Measurements from ENCODE around the gene OLFM3. TPM values are rescaled to one million over a fixed set of nuclear protein-coding genes. Genes with fewer than 3 reads are reported as not detected.

The OLFM3 gene
- total RNA-seq, 1 donor from 2014 or later: not detected

DNA sequence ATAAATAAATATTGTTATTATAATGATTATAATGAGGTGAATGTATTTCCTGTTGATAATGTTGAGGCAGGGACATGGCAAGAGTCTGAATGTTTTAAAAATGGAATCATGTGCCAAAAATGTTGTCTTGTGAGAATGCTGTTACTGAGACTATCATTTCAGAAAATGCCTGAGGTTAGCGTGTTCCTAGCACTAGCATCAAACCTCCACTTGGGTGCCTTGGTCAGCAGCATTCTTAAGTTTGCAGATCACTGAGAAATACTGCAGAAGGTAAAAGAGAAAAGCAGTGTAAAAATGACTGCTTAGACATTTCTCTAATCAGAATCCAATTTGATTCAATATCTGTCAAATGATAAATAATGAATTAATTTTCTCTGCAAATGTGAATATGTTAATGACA is 50.8 kb downstream of the OLFM3 start:
- intact Hi-C loops (cut with micrococcal nuclease): no loop called here

DNA sequence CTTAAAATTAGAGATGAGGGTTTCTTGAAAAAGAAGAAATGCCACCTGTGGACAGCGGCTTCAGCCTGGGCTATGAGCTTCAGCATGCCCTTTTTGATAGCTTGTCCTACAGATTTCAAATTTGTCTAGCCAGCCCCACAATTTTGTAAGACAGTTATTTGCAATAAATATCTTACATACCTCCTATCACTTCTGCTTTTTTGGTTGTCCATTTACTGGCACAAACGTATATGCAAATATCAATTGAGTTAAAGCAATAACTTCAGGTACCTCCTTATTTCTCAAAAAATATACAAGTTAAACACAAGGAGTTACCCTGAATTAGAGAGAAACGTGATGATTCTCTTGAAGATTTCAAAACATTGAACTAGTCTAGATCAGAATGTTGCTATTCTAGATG is 53.5 kb downstream of the OLFM3 start:
- intact Hi-C loops (cut with micrococcal nuclease): no loop called here

DNA sequence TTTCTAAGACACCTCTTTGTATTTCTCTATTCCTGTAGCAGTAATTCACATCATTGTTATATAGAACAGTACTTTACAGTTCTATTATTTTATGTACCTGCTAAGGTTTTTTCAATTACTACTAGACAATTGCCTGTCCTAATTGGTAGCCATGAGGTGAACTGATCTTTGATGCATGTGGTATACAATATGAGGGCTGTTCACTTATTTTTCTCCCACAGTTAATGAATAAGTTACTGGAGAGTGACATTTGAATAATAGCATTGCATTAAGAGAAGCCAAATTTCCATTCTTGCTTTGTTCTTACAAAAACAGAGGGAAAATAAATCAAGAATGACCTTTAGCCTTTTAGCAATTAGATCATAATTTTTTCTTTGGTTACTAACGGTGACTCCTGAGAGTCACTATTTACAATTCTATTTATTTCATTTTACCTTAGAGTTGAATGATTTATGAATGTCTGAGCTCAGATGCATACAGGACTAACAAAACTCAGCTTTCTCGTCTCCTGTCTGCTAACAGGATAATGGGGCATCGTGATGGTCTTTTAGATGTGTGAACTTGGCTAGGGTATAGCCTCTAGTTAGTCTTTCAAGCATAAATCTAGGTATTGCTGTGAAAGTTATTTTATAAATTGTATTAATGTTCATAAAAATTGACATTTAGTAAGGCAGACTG is 54.1 kb downstream of the OLFM3 start:
- intact Hi-C loops (cut with micrococcal nuclease): no loop called here

DNA sequence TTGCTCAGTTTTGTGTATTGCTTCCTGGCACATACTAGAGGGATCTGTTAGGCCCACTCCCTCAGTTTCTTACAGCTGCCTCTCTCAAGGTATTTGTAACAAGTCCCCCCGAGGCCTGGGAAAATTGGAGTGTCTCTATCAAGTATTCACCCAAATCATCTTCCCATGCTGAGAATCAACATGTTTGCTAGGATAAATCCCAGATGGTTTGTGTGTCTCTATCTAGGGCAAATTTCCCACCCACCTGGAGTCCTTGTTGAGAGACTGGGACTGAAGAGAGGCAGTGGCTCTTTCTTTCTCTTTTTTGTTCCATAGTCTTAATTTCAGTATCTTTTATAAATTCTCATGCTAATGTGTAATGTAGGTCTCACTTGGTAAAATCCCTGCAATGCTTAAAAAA is 58.0 kb downstream of the OLFM3 start:
- intact Hi-C loops (cut with micrococcal nuclease): no loop called here

DNA sequence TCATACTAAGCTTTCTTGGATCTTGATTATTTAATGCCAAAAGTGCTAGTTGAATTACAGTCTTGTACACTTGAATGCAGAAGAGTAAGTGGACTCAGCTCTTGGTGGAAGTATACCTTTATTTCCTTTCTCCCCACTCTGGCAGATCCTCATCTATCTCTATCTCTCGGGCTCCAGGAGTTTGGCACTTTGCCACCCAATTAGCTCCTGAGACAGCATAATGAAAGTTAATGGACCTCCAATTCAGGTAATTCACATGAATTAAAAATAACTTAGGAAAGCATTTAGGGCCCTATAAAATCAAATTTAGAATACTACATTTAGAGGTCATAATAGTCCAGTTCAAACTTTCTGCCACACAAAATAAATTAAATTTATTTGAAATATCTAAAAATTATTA is 67.4 kb downstream of the OLFM3 start:
- intact Hi-C loops (cut with micrococcal nuclease): no loop called here

DNA sequence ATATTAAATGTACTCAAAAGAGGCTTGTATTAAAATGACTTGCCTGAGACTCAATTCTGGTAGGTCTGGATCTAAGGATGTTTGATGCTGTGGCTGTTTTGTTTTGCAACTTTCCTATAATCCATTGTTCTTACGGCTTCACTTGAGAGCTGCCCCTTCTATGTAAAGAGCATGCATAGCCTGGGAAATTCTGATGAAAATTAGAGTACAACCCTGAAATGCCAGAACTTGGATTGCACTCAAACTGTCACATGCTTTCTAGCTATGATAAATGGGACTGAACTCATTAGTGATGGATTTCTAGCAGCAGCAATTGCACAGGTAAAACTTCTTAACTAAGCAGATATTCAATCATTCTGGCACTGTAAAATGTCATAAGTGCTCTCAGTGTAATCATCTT is 67.9 kb downstream of the OLFM3 start:
- intact Hi-C loops (cut with micrococcal nuclease): no loop called here

DNA sequence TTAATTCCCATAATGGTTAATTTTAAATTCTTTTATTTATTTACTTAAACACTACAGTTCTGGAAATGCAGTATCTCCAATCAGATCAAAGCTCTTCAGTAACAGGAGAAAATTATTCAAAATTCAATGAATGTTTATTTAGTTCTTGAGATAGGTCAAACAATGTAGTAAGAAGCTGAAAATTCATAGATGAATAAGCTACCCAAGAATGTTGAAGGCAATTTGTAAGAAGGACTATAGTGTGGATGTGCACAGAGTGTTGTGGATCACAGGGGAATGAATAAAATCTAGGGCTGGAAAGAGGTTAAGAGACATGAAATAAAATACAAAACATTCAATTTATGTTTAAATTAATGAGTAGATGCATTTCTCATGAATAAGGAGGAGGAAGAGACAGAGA is 72.0 kb downstream of the OLFM3 start:
- intact Hi-C loops (cut with micrococcal nuclease): no loop called here

DNA sequence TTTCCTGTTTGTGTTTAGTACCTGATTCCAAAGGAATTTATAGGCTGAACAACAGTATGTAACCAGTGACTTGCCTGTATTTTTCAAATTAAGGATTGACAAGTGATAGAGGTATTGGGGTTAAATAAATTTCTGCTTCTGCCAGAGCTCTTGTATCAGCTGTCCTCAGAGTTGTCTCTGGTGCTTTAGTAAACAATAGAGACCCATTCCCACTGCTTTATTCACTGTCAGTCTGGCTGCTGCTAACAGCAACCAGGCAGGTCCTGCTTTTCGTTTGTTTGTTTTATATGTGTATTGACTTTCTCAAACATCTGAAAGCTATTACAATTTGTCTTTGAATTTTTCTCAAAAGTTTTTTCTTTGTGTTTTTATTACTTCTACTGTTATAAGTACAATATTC is 76.1 kb downstream of the OLFM3 start:
- intact Hi-C loops (cut with micrococcal nuclease): no loop called here

DNA sequence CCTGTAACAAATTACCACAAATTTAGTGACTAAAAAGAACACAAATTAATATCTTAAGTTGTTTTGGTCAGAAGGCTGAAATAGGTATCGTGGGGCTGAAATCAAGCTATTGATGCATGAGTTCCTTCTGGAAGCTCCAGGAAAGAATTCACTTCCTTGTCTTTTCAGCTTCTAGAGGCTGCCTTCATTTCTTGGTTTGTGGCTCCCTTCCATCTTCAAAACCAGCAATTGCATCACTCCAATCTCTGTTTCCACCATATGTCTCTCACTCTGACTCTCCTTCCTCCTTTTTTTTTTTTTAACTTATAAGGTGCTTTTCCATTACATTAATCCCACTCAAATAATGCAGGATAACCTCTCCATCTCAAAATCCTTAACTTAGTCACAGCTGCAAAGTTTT is 78.4 kb downstream of the OLFM3 start:
- intact Hi-C loops (cut with micrococcal nuclease): no loop called here

DNA sequence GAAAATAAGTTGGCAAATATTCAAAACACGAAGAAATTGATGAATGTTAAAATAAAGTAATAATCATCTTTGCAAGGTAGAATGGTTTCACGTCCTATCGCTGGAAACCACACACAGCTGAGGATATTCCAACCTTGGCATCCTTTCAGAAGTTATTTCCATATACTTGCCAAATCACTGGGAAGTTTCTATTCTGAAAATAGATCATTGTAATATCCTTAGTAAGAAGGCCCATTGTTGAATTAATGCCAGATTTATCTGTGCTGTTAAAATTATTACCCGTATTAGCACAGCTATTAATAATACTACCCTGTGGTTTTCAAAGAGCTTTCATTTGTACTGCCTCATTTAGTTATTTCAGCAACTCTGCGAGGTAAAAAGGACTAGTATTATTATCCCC is 81.1 kb downstream of the OLFM3 start:
- intact Hi-C loops (cut with micrococcal nuclease): no loop called here

DNA sequence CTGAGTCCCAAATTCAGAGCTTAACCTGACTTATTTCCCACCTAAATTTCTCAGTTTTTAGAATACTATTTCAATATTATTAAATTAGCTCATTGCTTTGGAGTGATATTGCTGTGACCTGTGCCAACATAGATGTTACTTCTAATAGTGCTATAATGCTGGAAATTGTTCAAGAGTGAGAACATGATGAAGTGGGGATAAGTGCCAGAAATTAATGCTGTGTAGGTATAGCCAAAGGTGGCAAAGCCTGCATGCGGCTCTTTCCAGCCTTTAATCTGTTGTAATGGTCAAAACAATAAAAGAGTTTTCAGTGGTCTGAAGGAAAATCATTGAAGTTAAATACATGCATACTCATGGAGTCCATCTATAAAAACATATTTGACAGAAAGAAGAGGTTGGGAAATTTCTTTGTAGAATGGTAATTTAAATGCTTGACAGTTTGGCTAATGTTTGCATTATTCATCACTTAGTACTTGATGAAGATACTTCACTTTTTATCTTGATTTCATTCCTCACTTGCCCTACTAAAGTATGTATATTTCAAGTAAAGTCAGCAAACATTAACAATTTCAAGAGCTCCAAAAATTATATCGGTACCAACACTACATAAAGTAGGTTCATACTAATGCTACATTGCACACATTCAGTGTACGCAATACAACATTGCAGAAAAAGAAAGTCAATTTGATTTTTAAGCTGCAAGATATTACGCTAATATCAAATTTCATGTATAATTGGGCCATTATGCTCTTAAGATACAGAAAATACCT is 82.1 kb downstream of the OLFM3 start:
- intact Hi-C loops (cut with micrococcal nuclease): no loop called here

DNA sequence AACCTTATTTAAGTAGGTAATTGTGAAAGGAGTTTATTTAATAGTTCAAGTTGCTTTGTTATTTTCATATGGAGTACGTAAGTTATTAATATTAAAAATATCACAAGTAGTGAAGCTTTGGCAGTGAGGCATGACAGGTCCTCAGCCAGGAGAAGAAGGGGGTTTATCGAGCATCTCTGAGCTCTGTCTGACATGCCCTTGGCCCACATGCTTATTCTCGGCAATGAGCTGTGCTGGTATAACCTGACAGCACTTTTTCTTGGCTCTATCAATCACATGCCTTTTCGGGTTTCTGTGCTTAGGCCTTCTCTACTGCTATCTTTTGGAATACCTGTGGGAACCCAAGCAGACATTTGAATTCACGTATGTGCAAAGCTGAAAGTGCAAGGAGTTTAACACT is 84.8 kb downstream of the OLFM3 start:
- intact Hi-C loops (cut with micrococcal nuclease): no loop called here

DNA sequence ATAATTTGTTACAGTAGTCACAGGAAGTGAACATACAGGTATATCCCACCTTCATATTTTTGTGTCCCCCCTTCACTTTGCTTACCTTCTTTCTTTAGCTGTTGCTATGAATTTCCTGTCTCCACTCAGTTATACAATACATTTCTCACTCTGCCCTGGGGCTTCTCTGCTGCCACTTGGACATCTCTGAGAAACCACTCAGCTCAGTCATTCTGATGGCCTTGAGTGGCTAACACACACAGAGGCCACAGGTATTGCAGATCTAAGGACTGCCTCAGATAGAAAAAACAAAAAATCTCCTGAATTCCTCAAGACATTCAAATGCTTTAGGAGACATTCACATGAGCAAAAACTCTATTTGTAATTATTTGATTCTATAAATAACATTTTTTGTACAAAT is 87.7 kb downstream of the OLFM3 start:
- intact Hi-C loops (cut with micrococcal nuclease): no loop called here

DNA sequence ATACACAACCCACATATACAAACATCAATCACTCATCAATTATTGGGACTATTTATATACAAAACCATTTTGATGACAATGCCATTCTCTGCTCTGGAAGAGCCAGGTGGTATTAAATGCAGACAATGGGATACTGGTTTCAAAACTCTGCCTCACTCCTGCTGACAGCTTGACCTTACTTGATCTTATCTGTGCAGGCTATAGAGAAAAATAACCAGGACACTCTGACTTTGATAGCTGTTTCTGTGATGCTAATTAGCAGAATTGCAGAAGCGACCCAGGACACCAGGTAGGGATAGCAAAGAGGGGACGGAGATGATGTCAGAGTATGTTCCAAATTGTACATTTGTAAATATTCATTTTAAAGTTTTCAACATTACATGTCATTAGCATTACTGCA is 89.5 kb downstream of the OLFM3 start:
- intact Hi-C loops (cut with micrococcal nuclease): no loop called here

DNA sequence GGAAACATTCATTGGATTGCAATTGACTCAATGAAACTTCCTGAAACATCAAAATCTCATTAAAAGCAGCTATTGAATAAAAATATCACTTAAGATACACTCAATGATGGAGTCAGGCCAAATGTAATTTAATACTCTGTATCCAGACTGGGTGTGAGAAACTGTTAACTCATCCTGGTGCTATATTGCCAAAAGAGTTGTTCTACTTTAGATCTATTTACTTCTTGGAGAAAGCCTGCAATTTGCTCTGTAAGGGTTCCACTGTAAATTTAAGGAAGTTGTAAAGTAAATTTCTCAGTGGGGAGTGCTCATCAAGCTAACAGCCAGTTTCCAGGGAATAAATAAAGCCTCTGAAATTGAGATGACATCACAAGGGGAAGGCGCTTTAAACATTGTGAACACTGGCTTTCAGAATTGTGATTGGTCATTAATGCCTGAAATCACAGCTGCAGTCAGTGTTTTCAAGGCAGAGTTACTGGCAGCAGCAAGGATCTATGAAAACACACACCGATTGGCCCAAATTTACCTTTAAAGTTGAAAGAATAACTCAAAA is 91.4 kb downstream of the OLFM3 start:
- intact Hi-C loops (cut with micrococcal nuclease): no loop called here

DNA sequence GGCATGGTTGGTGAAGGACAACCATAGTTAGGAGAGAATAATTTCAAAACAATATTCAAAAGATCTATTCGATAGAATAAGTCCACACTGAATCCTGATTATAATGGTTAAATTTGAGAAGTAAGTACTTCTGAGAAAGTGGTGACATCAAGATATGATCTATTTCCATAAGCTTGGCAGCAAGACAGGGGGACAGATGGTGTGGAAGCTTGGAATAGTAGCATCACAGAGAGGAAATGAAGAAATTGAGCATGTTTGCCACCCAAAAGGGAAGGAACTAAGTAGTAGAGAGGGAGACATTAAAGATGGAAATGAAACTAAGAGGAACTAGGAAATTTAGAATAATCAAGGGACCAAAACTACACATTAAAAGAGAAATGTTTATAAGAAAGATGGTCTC is 94.5 kb downstream of the OLFM3 start:
- intact Hi-C loops (cut with micrococcal nuclease): no loop called here

DNA sequence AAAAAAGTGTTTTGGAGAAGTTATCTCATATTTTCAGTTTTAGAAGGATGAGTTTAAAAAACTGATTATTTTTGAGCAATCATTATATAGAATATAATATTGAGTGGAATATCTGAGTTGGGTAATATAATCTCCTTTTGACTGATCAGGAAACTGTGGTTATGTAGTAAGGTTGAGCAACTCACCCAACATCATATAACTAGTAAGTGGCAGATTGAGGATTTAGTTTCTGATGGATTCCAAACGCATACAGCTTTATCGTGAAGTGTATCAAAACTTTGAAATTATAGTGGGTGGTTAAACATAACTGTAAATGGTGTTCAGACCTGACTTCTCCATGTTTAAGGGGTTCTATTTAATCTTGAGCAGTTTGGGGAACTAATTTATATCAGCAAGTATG is 98.6 kb downstream of the OLFM3 start:
- intact Hi-C loops (cut with micrococcal nuclease): no loop called here

DNA sequence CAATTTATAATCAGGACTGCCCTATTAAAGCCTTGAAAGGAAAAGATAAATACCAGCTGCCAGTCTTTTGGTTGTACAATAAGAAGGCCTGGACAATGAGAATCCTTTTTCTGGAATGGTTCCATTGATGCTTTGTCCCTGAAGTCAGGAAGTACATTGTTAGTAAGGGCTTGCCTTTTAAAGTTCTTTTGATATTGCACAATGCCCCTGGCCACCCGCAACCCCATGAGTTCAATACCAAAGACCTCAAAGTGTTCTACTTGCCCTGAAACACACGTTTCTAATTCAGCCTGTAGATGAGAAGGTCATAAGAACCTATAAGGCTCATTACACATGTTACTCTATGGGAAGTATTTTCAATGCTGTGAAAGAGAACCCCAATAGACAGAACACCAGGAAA is 112.1 kb downstream of the OLFM3 start:
- intact Hi-C loops (cut with micrococcal nuclease): no loop called here

DNA sequence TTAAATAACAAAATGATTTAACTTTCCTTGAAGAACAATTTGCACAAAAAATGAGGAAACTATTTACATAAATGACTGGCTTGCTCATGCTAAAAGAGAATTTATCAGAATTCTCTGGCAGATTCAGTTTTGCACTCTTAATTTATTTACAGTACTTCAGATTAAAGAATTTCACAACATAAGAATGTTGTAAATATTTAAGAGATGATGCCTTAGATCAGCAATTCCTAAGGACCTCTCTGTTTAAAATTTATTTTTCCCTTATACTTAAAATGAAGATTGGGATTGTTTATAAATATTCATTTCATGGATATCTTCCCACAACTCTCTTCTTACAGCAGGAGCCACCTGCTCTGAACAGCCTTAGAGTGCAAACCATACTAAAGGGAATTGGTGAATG is 120.8 kb downstream of the OLFM3 start:
- intact Hi-C loops (cut with micrococcal nuclease): no loop called here

DNA sequence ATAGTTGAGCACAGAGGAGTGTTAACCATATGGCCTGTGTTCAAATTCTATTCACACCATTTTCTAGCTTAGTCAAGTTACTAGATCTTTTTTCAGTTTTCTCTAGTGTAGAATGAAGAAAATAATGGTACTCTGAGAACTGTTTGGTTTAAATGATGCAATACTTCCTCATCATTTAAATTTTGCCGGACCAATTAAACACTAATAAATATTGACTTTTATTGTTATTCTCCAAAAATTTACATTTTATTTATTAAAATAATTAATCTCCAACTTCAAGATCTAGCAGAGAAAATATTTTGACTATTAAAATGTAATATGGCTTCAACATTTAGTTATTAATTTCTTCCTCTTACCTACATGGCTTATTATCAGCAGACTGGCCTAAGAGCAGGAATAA is 123.1 kb downstream of the OLFM3 start:
- intact Hi-C loops (cut with micrococcal nuclease): no loop called here

DNA sequence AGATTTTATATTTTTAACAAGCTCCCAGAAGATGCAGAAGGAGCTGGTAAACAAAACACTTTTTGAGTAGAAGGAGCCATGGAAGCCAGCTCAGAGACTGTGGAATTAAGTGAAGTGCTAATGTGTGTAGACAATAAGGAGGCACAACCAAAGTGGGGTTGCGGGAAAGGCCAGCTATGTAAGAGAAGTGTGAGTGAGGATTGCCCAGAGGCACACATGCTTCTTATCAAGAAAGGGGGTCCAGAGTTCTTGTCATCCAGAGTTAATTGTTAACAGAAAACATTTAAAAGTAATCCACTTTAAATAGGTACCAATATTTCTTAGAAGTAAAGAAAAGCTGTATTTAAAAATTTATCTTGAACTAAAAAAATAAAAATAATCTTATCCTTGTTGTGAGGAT is 136.8 kb downstream of the OLFM3 start:
- intact Hi-C loops (cut with micrococcal nuclease): no loop called here

DNA sequence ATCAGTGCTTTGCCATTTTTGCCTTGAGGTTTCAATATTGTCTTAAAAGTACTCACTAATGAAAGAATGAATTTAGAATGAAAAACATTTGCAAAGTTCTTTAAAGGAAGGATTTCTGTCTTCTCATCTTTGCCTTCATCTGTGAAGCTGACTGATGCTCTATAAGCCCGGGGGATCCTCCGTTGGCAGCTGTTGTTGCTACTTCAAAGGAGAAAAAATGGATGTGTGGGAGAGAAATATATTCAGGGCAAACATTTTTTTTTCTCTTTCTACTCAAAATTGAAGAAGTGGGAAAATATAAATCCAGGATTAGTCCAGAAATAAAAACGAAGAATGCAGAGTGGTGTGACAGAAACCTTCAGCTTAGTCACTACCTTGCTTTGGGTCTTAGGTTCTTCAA is 142.5 kb downstream of the OLFM3 start:
- intact Hi-C loops (cut with micrococcal nuclease): no loop called here

DNA sequence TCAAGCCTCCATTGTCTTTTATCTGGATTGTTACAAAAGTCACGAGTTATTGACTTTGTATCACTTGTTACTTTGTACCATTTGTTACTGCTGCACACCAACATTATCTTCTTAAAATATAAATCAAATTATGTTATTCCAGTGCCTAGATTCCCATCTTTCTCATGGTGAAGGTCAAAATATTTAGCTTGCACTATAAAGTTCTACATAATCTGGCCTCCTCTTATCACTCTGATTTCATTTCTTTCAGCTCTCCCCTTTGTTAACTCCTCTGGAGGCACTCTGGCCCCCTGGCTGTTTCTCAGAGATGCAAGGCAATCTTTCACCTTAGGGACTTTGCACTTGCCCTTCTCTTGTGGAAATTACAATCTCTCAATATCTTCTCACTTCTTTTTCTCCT is 143.8 kb downstream of the OLFM3 start:
- intact Hi-C loops (cut with micrococcal nuclease): no loop called here

Data from T-helper 1 cell treated with Interleukin-12 subunit alpha and Interleukin-12 subunit beta and Interleukin-4 antibody, amounts not matched to agents 30 ng/mL and 1 ng/mL, for 36 hours (primary cell).